Ishikawa (cell line): Measurements from ENCODE around the gene SDK2.

Experiments used
- CEBPB ChIP-seq: IDR thresholded peaks from 2 replicates; pipeline ENCODE4 v1.6.1; 2012
- EGR1 ChIP-seq: IDR thresholded peaks from 2 replicates; pipeline ENCODE4 v1.6.1; 2012
- EP300 ChIP-seq: IDR thresholded peaks from 2 replicates; pipeline ENCODE4 v1.6.1; 2012; ENCODE audit warnings: borderline replicate concordance
- FOXM1 ChIP-seq: IDR thresholded peaks from 2 replicates; pipeline ENCODE4 v1.6.1; 2012; ENCODE audit warnings: low read depth, borderline replicate concordance
- MAX ChIP-seq: IDR thresholded peaks from 2 replicates; pipeline ENCODE4 v1.6.1; 2012
- RAD21 ChIP-seq: IDR thresholded peaks from 2 replicates; pipeline ENCODE4 v1.6.1; 2012; ENCODE audit warnings: low read depth
- REST ChIP-seq: IDR thresholded peaks from 2 replicates; pipeline ENCODE4 v1.6.1; 2012; ENCODE audit warnings: low read depth, mild to moderate bottlenecking
- TCF12 ChIP-seq: IDR thresholded peaks from 2 replicates; pipeline ENCODE4 v1.6.1; 2012; ENCODE audit warnings: low read depth
- ZBTB7A ChIP-seq: IDR thresholded peaks from 2 replicates; pipeline ENCODE4 v1.6.1; 2012; ENCODE audit warnings: low read depth

- TF ChIP-seq EP300 (no peak), RAD21 (no peak), EGR1 (no peak), MAX (no peak), TCF12 (no peak), FOXM1 (no peak), CEBPB (no peak), REST (no peak), ZBTB7A (no peak)
Observed at GRCh38 chr17:73584049-73584448, 60.2 kb downstream of the SDK2 start.
